ENCODE data around the gene MRPS2. TPM values are rescaled to one million over a fixed set of nuclear protein-coding genes. Genes with fewer than 3 reads are reported as not detected.
A peak's percentile ranks its signal among the peaks of the same experiment; 100 is the strongest.

MRPS2 gene
- total and polyA plus RNA-seq, 7 donors = 30.0 to 61.6 (median 37.7) TPM

- no peak overlapping the region for H3K27ac ChIP-seq
- no peak overlapping the region for H3K4me3 ChIP-seq
- H3K9me3 ChIP-seq = no peaks in the 10 kb centered on the region
- H3K4me1 ChIP-seq = no peaks in the 10 kb centered on the region
- H3K36me3 ChIP-seq = peaks cover 0 to 36% (median 12%) of the 10 kb centered on the region in 4 donors
- no peak for TF ChIP-seq POLR2A (IDR thresholded peaks at IDR 0.05)
- TF ChIP-seq CTCF (IDR thresholded peaks at IDR 0.05) = no peak
- no peak for TF ChIP-seq EP300 (IDR thresholded peaks at IDR 0.05)
- TF ChIP-seq POLR2AphosphoS5 (IDR thresholded peaks at IDR 0.05) = no peak
- WGBS, 2 donors = 83 to 90% methylated on average over 18 of the region's 18 CpGs
- intact Hi-C loops (cut with DNase I) = no loop called here
- DNase-seq = peak; percentile 56
- no peaks in the 10 kb centered on the region for H3K27me3 ChIP-seq
Measured at GRCh38 chr9:135490980-135491464, 9.5 kb upstream of the MRPS2 start.

- intact Hi-C loops (cut with DNase I) = no loop called here
- 25 to 64% methylated on average over 4 of the region's 4 CpGs for WGBS, 2 donors
- TF ChIP-seq POLR2AphosphoS5 (IDR thresholded peaks at IDR 0.05) = no peak
- TF ChIP-seq EP300 (IDR thresholded peaks at IDR 0.05) = no peak
- TF ChIP-seq POLR2A (IDR thresholded peaks at IDR 0.05) = no peak
- no peak for TF ChIP-seq CTCF (IDR thresholded peaks at IDR 0.05)
- DNase-seq = no peak
- H3K9me3 ChIP-seq = no peaks in the 10 kb centered on the region
- H3K4me1 ChIP-seq = no peaks in the 10 kb centered on the region
- H3K4me3 ChIP-seq = no peak overlapping the region
- H3K36me3 ChIP-seq = peaks cover 0 to 29% (median 5%) of the 10 kb centered on the region in 4 donors
- H3K27me3 ChIP-seq = no peaks in the 10 kb centered on the region
- H3K27ac ChIP-seq = no peak overlapping the region
Measured at GRCh38 chr9:135491764-135492163, 8.7 kb upstream of the MRPS2 start.

GRCh38 chr9:135492886-135493669, 7.4 kb upstream of the MRPS2 start:
- Histone ChIP-seq H3K27ac (no peak overlapping the region), H3K36me3 (peaks cover 0 to 16% (median 0%) of the 10 kb centered on the region in 4 donors), H3K27me3 (no peaks in the 10 kb centered on the region), H3K4me3 (no peak overlapping the region), H3K4me1 (no peaks in the 10 kb centered on the region), H3K9me3 (no peaks in the 10 kb centered on the region)
- TF ChIP-seq POLR2AphosphoS5 (IDR thresholded peaks at IDR 0.05) = no peak
- TF ChIP-seq EP300 (IDR thresholded peaks at IDR 0.05) = no peak
- intact Hi-C loops (cut with DNase I) = no loop called here
- WGBS, 2 donors = 90 to 96% methylated on average over 27 of the region's 27 CpGs
- peak; percentile 27 for DNase-seq

GRCh38 chr9:135494791-135495559, 5.5 kb upstream of the MRPS2 start:
- Histone ChIP-seq H3K4me1 (peaks cover 0 to 7% (median 6%) of the 10 kb centered on the region in 4 donors), H3K4me3 (no peak overlapping the region), H3K36me3 (no peaks in the 10 kb centered on the region), H3K9me3 (no peaks in the 10 kb centered on the region), H3K27ac (no peak overlapping the region), H3K27me3 (no peaks in the 10 kb centered on the region)
- intact Hi-C loops (cut with DNase I) = no loop called here
- 87 to 89% methylated on average over 30 of the region's 30 CpGs for WGBS, 2 donors
- DNase-seq = peak; percentile 58
- TF ChIP-seq EP300 (IDR thresholded peaks at IDR 0.05) = no peak
- TF ChIP-seq POLR2A (IDR thresholded peaks at IDR 0.05) = no peak
- no peak for TF ChIP-seq CTCF (IDR thresholded peaks at IDR 0.05)
- no peak for TF ChIP-seq POLR2AphosphoS5 (IDR thresholded peaks at IDR 0.05)

Measured in sigmoid colon (tissue), 7 donors.